ENCODE results near the gene ASCC2. TPM values are rescaled to one million over a fixed set of nuclear protein-coding genes. Genes with fewer than 3 reads are reported as not detected.

Gene ASCC2
- total RNA-seq, 4 donors from 2014 or later = 19.6 to 35.8 (median 28.5) TPM

- Histone ChIP-seq H3K4me3 (no peak overlapping the region), H3K27me3 (no peaks in the 10 kb centered on the region), H3K4me1 (peaks cover 2 to 37% (median 16%) of the 10 kb centered on the region in 3 donors), H3K27ac (no peak overlapping the region), H3K9me3 (no peaks in the 10 kb centered on the region), H3K36me3 (peaks cover 0 to 34% of the 10 kb centered on the region in 2 donors)
- 80 to 81% methylated on average over 1 to 2 of the region's 2 CpGs for WGBS, 2 donors (ENCODE audit: low coverage in 1 of 2)
- ATAC-seq = no peak
- no peak for TF ChIP-seq POLR2AphosphoS5 (IDR thresholded peaks at IDR 0.05)
- no peak for TF ChIP-seq EP300 (IDR thresholded peaks at IDR 0.05)
- TF ChIP-seq CTCF (IDR thresholded peaks at IDR 0.05) = no peak
- no peak for TF ChIP-seq POLR2A (IDR thresholded peaks at IDR 0.05)
Measured at GRCh38 chr22:29769723-29770321, 68.3 kb downstream of the ASCC2 start.

- TF ChIP-seq EP300 (IDR thresholded peaks at IDR 0.05) (no peak), POLR2A (IDR thresholded peaks at IDR 0.05) (no peak), CTCF (IDR thresholded peaks at IDR 0.05) (no peak), POLR2AphosphoS5 (IDR thresholded peaks at IDR 0.05) (no peak)
- Histone ChIP-seq H3K4me1 (peaks cover 2 to 37% (median 16%) of the 10 kb centered on the region in 3 donors), H3K9me3 (no peaks in the 10 kb centered on the region), H3K27ac (peak overlapping the region; percentile 89 to 92 (median 90)), H3K27me3 (no peaks in the 10 kb centered on the region), H3K4me3 (peak overlapping the region; percentile 78 to 97), H3K36me3 (peaks cover 0 to 34% of the 10 kb centered on the region in 2 donors)
- WGBS, 2 donors (ENCODE audit: low coverage in 1 of 2) = 6 to 40% methylated on average over 3 to 6 of the region's 6 CpGs
- ATAC-seq = no peak
Measured at GRCh38 chr22:29768052-29768693, 69.9 kb downstream of the ASCC2 start.

- peak within 1 kb of the TSS; percentile 78 to 97 for H3K4me3 ChIP-seq
- H3K27me3 ChIP-seq = no peaks in the 10 kb centered on the region
- peaks cover 2 to 37% (median 16%) of the 10 kb centered on the region in 3 donors for H3K4me1 ChIP-seq
- H3K36me3 ChIP-seq = peaks cover 0 to 34% of the 10 kb centered on the region in 2 donors
- H3K27ac ChIP-seq = peak within 1 kb of the TSS; percentile 89 to 92 (median 90)
- peak; percentile 95 for ATAC-seq
- TF ChIP-seq CTCF (IDR thresholded peaks at IDR 0.05) (no peak), POLR2AphosphoS5 (IDR thresholded peaks at IDR 0.05) (peak; percentile 52), POLR2A (IDR thresholded peaks at IDR 0.05) (peak; percentile 22 to 44)
- 0% methylated on average over 17 to 24 of the region's 46 CpGs for WGBS, 2 donors (ENCODE audit: low coverage in 1 of 2)
- H3K9me3 ChIP-seq = no peaks in the 10 kb centered on the region
Measured at GRCh38 chr22:29767171-29768051, 70.7 kb downstream of the ASCC2 start, which contains the start of gene UQCR10. TSS of gene UQCR10 (plus strand) at chr22:29767369. CDS start at chr22:29767399, 30 bp downstream.

- H3K9me3 ChIP-seq = no peaks in the 10 kb centered on the region
- H3K4me1 ChIP-seq = peaks cover 2 to 37% (median 16%) of the 10 kb centered on the region in 3 donors
- ATAC-seq = peak; percentile 100
- H3K27ac ChIP-seq = peak within 1 kb of the TSS; percentile 89 to 92 (median 90)
- no peaks in the 10 kb centered on the region for H3K27me3 ChIP-seq
- TF ChIP-seq POLR2AphosphoS5 (IDR thresholded peaks at IDR 0.05) (peak; percentile 27), CTCF (IDR thresholded peaks at IDR 0.05) (no peak), POLR2A (IDR thresholded peaks at IDR 0.05) (peak in 1 of 2 donors; percentile 16)
- 0% methylated on average over 2 of the region's 32 CpGs; no CpG with 5 or more reads in 1 of the 2 donors for WGBS, 2 donors (ENCODE audit: low coverage in 1 of 2)
- peaks cover 0 to 33% of the 10 kb centered on the region in 2 donors for H3K36me3 ChIP-seq
- H3K4me3 ChIP-seq = peak within 1 kb of the TSS; percentile 78 to 97
Measured at GRCh38 chr22:29766632-29767170, 71.4 kb downstream of the ASCC2 start, which contains the start of gene ZMAT5. TSS of gene ZMAT5 (minus strand) at chr22:29767007. CDS start at chr22:29748544, 18,463 bp downstream.
